Bronchial epithelial cell (primary cell): ENCODE measurements around the gene KRR1. TPM values are rescaled to one million over a fixed set of nuclear protein-coding genes. Genes with fewer than 3 reads are reported as not detected.

Experiments
- DNase-seq: peaks from one replicate; pipeline ENCODE4 v3.0.0-alpha.2; 2010; ENCODE audit warnings: low read depth
- FAIRE-seq: peaks from 2 replicates; lab custom pipeline; 2011; peaks lifted over from hg19 to GRCh38; lab: Jason Lieb, UNC
- H3K27me3 ChIP-seq: 2 replicates; pipeline ENCODE4 v1.5.1; 2011; ENCODE audit warnings: low read length; ENCODE audit not compliant: control insufficient read depth, insufficient read depth
- H3K36me3 ChIP-seq: 2 replicates; pipeline ENCODE4 v1.5.1; 2011; ENCODE audit warnings: low read length; ENCODE audit not compliant: control insufficient read depth, insufficient read depth
- H3K4me3 ChIP-seq: 2 replicates; pipeline ENCODE4 v1.5.1; 2011; ENCODE audit warnings: mild to moderate bottlenecking, low read depth, low read length, control low read depth
- CTCF ChIP-seq: IDR thresholded peaks from 2 replicates; pipeline ENCODE4 v1.5.1; 2011; ENCODE audit warnings: mild to moderate bottlenecking, moderate library complexity, low read length, control low read depth, inconsistent platforms; ENCODE audit not compliant: insufficient read depth, severe bottlenecking
- total RNA-seq: library from RNA; depleted of rRNA; stranded (reverse); fragments of >200 nt; gene quantifications from 2 replicates; pipeline ENCODE4 v1.2.1, GENCODE V29; 2014

KRR1 gene
- total RNA-seq, 1 donor from 2014 or later: 30.8 TPM

DNA sequence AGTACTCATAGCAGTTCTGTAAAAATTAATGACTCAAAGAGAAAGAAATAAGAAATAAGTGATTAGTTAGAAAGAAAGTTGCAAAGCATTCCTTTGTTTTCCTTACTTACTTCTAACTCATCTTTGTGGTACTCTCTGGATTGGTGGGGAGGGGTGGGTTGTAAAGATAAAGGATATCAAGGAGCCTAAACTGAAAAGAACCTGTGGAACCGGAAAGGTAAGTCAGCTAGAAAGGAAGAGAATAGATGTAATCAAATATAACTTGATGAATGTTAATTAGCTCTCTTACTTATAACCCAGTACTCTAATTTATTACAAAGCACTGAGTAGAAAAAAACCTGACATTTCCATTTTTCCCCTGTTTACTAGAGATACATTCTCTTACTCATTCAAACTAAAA, 37.5 kb upstream of the KRR1 start:
- no peak for FAIRE-seq
- DNase-seq: no peak
- Histone ChIP-seq H3K27me3 (no peaks in the 10 kb centered on the region), H3K4me3 (no peak overlapping the region), H3K36me3 (no peaks in the 10 kb centered on the region)
- TF ChIP-seq CTCF: no peak

GRCh38 chr12:75545636-75546035, 34.2 kb upstream of the KRR1 start:
- DNase-seq (no peak), FAIRE-seq (no peak)
- H3K36me3 ChIP-seq: no peaks in the 10 kb centered on the region
- H3K4me3 ChIP-seq: no peak overlapping the region
- TF ChIP-seq CTCF: no peak
- H3K27me3 ChIP-seq: no peaks in the 10 kb centered on the region

DNA sequence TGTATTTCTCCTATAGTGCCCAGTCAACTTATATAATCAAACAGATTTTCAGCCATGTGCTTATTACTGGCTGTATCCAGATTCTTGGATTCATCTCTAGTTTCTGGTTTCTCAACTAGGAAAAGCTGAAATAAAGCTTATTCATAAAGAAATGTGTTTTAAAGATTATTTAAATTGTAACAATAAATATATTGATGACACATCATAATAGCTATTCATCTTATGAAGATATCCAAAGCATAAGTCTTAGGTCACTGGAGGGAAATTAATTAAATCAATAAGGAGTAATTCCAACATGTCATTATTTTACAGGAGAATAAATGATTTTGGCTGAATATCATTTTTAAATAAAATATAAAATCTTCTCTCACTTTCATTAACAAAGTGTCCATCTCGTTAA, 32.1 kb upstream of the KRR1 start:
- H3K27me3 ChIP-seq: no peaks in the 10 kb centered on the region
- DNase-seq: no peak
- no peak overlapping the region for H3K4me3 ChIP-seq
- TF ChIP-seq CTCF: no peak
- H3K36me3 ChIP-seq: no peaks in the 10 kb centered on the region
- FAIRE-seq: no peak

DNA sequence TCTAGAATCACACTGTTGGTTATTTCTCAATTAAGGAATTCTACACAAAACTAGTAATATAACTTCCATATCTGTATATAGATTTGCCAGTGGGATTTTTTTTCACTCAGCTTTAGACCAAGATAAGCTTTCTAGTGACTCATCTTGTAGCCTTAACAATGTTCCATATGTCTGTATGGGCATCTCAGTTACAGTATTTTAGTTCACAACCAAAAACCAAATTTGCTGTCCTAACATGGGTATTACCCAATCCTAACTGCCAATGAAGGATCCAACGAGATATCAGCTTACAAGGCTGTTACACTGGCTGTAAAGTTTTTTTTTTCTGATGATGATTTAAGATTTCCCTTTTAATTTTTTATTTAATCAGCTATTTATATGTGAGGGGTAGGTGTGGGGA, 31.5 kb upstream of the KRR1 start:
- H3K4me3 ChIP-seq: no peak overlapping the region
- no peaks in the 10 kb centered on the region for H3K36me3 ChIP-seq
- DNase-seq: peak; percentile 29
- no peak for FAIRE-seq
- H3K27me3 ChIP-seq: no peaks in the 10 kb centered on the region
- TF ChIP-seq CTCF: no peak

DNA sequence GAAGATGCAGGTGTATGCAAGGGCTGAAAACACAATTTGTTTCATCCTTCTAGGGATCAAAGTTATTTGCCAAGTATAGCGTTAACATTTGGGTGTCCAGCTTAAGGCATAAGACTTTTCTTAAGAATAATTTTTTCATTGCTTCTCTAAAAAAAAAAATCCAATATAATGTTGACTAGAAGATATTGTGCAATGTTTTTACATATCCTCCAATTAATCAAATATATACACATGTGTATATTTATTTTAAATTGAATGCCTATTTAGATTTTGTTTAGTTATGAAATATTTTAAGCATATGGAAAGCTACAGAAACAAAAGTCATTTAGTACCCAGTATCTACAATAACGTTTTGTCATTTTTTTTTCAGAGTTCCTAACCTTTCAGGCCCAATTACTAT, 28.5 kb upstream of the KRR1 start:
- no peak for TF ChIP-seq CTCF
- no peaks in the 10 kb centered on the region for H3K27me3 ChIP-seq
- FAIRE-seq (no peak), DNase-seq (no peak)
- no peak overlapping the region for H3K4me3 ChIP-seq
- H3K36me3 ChIP-seq: no peaks in the 10 kb centered on the region

DNA sequence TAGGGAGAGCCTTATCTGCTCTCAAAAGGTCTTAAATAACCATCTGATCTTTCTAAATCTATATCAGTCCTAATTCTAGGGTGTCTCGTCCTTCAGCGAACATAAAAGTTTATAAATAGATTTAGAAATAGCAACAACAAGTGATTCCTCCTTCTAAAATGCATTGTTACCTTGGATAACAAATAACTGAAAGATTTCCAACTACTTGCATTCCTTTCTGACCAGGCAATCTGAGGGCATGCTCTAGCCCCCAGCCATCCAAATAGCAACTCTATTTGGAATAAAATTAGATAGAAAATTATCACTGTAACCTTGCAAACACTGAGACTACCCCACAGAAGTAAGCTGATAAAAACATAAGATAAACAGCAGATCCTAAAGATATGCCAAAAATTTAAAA, 21.8 kb upstream of the KRR1 start:
- DNase-seq (no peak), FAIRE-seq (no peak)
- H3K4me3 ChIP-seq: no peak overlapping the region
- no peaks in the 10 kb centered on the region for H3K36me3 ChIP-seq
- H3K27me3 ChIP-seq: no peaks in the 10 kb centered on the region
- TF ChIP-seq CTCF: no peak
